ENCODE data around the gene SNX5. TPM values are rescaled to one million over a fixed set of nuclear protein-coding genes. Genes with fewer than 3 reads are reported as not detected.
A peak's percentile ranks its signal among the peaks of the same experiment; 100 is the strongest.

The SNX5 gene
- total and polyA plus RNA-seq, 2 of the 13 experiments (the other 11 are each of a cell fraction or from before 2014, with no cell fraction given), result 664 to 1,040 TPM

DNA sequence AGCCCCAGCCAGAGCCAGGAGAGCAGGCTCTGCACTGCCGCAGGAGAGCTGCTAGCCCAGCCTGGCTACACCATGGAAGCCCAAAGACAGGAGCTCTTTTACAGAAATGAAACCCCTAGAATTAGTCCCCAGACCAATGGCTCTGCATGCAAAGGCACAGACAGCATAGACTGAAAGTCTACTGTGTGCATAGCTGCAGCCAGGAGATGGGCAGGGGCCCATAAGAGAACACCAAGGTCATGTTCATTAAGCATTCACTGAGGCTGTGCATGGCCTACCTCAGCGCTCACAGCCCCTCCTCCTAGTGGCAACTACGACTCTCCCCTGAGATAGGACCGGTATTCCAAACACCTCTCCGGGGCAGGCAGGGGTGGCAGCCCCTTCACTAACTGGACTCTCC lies 34.9 kb downstream of the SNX5 start (continued):
- peak; percentile 29; the same call in 1 of the 2 replicates for TF ChIP-seq ZFY (CRISPR knock-in tag; IDR thresholded peaks at IDR 0.05)
- no peak for TF ChIP-seq LCORL (IDR thresholded peaks at IDR 0.05)
- 0 out of 2 replicates have a peak, but pooled peaks have one; percentile 15 for TF ChIP-seq LCORL (CRISPR knock-in tag; IDR thresholded peaks at IDR 0.05)
- no peak for TF ChIP-seq ZNF24 (IDR thresholded peaks at IDR 0.05)
- no peak for TF ChIP-seq ZNF510 (CRISPR knock-in tag; IDR thresholded peaks at IDR 0.05; ENCODE audit: low read depth)
- TF ChIP-seq ZNF766 (CRISPR knock-in tag; IDR thresholded peaks at IDR 0.05; ENCODE audit: borderline replicate concordance), result 0 out of 2 replicates have a peak, but pooled peaks have one; percentile 51
- no peak for TF ChIP-seq SATB2 (CRISPR knock-in tag; IDR thresholded peaks at IDR 0.05)
- no peak for TF ChIP-seq ZMYM3 (CRISPR knock-in tag; IDR thresholded peaks at IDR 0.05)
- TF ChIP-seq, protein P1, sequence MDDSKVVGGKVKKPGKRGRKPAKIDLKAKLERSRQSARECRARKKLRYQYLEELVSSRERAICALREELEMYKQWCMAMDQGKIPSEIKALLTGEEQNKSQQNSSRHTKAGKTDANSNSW (CRISPR knock-in tag; IDR thresholded peaks at IDR 0.05; ENCODE audit: borderline replicate concordance), result no peak
- TF ChIP-seq SP1 (IDR thresholded peaks at IDR 0.05), result no peak
- TF ChIP-seq SP1 (CRISPR knock-in tag; IDR thresholded peaks at IDR 0.05), result no peak
- TF ChIP-seq NR2C2 (CRISPR knock-in tag; IDR thresholded peaks at IDR 0.05; ENCODE audit: borderline replicate concordance), result no peak
- TF ChIP-seq ZNF329 (CRISPR knock-in tag; IDR thresholded peaks at IDR 0.05; ENCODE audit: low read depth), result no peak
- no peak for TF ChIP-seq ELF3 (CRISPR knock-in tag; IDR thresholded peaks at IDR 0.05)
- TF ChIP-seq SIX1 (CRISPR knock-in tag; IDR thresholded peaks at IDR 0.05; ENCODE audit: borderline replicate concordance), result no peak
- TF ChIP-seq, protein P2, sequence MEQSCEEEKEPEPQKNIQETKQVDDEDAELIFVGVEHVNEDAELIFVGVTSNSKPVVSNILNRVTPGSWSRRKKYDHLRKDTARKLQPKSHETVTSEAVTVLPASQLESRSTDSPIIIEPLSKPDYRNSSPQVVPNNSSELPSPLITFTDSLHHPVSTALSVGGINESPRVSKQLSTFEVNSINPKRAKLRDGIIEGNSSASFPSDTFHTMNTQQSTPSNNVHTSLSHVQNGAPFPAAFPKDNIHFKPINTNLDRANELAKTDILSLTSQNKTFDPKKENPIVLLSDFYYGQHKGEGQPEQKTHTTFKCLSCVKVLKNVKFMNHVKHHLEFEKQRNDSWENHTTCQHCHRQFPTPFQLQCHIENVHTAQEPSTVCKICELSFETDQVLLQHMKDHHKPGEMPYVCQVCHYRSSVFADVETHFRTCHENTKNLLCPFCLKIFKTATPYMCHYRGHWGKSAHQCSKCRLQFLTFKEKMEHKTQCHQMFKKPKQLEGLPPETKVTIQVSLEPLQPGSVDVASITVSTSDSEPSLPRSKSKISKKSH (CRISPR knock-in tag; IDR thresholded peaks at IDR 0.05; ENCODE audit: borderline replicate concordance), result no peak; the same call in 1 of the 2 replicates
- TF ChIP-seq, protein P3, sequence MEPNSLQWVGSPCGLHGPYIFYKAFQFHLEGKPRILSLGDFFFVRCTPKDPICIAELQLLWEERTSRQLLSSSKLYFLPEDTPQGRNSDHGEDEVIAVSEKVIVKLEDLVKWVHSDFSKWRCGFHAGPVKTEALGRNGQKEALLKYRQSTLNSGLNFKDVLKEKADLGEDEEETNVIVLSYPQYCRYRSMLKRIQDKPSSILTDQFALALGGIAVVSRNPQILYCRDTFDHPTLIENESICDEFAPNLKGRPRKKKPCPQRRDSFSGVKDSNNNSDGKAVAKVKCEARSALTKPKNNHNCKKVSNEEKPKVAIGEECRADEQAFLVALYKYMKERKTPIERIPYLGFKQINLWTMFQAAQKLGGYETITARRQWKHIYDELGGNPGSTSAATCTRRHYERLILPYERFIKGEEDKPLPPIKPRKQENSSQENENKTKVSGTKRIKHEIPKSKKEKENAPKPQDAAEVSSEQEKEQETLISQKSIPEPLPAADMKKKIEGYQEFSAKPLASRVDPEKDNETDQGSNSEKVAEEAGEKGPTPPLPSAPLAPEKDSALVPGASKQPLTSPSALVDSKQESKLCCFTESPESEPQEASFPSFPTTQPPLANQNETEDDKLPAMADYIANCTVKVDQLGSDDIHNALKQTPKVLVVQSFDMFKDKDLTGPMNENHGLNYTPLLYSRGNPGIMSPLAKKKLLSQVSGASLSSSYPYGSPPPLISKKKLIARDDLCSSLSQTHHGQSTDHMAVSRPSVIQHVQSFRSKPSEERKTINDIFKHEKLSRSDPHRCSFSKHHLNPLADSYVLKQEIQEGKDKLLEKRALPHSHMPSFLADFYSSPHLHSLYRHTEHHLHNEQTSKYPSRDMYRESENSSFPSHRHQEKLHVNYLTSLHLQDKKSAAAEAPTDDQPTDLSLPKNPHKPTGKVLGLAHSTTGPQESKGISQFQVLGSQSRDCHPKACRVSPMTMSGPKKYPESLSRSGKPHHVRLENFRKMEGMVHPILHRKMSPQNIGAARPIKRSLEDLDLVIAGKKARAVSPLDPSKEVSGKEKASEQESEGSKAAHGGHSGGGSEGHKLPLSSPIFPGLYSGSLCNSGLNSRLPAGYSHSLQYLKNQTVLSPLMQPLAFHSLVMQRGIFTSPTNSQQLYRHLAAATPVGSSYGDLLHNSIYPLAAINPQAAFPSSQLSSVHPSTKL (CRISPR knock-in tag; IDR thresholded peaks at IDR 0.05), result peak; percentile 30; the same call in 1 of the 2 replicates
- TF ChIP-seq ZNF34 (CRISPR knock-in tag; IDR thresholded peaks at IDR 0.05; ENCODE audit: borderline replicate concordance), result no peak
- TF ChIP-seq TCF12 (IDR thresholded peaks at IDR 0.05), result no peak
- TF ChIP-seq TCF12 (CRISPR knock-in tag; IDR thresholded peaks at IDR 0.05), result no peak
- TF ChIP-seq, protein P4, sequence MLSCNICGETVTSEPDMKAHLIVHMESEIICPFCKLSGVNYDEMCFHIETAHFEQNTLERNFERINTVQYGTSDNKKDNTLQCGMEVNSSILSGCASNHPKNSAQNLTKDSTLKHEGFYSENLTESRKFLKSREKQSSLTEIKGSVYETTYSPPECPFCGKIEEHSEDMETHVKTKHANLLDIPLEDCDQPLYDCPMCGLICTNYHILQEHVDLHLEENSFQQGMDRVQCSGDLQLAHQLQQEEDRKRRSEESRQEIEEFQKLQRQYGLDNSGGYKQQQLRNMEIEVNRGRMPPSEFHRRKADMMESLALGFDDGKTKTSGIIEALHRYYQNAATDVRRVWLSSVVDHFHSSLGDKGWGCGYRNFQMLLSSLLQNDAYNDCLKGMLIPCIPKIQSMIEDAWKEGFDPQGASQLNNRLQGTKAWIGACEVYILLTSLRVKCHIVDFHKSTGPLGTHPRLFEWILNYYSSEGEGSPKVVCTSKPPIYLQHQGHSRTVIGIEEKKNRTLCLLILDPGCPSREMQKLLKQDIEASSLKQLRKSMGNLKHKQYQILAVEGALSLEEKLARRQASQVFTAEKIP (CRISPR knock-in tag; IDR thresholded peaks at IDR 0.05; ENCODE audit: borderline replicate concordance), result no peak
- no peak for TF ChIP-seq MYC (CRISPR knock-in tag; IDR thresholded peaks at IDR 0.05; ENCODE audit: borderline replicate concordance)
- TF ChIP-seq KLF15 (CRISPR knock-in tag; IDR thresholded peaks at IDR 0.05; ENCODE audit: borderline replicate concordance), result no peak
